Esophagus squamous epithelium (tissue), 5 donors: ENCODE results near the gene PLEKHG4. TPM values are rescaled to one million over a fixed set of nuclear protein-coding genes. Genes with fewer than 3 reads are reported as not detected.

Experiments used
- DNase-seq: peaks from one replicate; lab custom pipeline; 2025; lab: John Stamatoyannopoulos, UW
- H3K27ac ChIP-seq, 4 donors: fragments of 200-600 bp; sonication (generic); one replicate each; pipeline ENCODE4 v1.5.1; 2016 to 2019; ENCODE audit warnings: mild to moderate bottlenecking in 1 of 4
- H3K27me3 ChIP-seq, 4 donors: fragments of 200-600 bp; sonication (generic); 1 replicate in 3 of 4; 2 replicates in 1 of 4; pipeline versions ENCODE4 v1.5.1 to v1.6.0; 2017 to 2021; ENCODE audit warnings: antibody characterized with exemption in 1 of 4
- H3K36me3 ChIP-seq, 3 donors: fragments of 200-600 bp; sonication (generic); one replicate each; pipeline ENCODE4 v1.5.1; 2016 to 2019
- H3K4me1 ChIP-seq, 3 donors: fragments of 200-600 bp; sonication (generic); one replicate each; pipeline ENCODE4 v1.5.1; 2017 to 2019
- H3K4me3 ChIP-seq, 4 donors: fragments of 200-600 bp; sonication (generic); 1 replicate in 3 of 4; 2 replicates in 1 of 4; pipeline ENCODE4 v1.5.1; 2016 to 2019; ENCODE audit warnings: mild to moderate bottlenecking in 2 of 4, moderate library complexity in 1 of 4
- H3K9me3 ChIP-seq, 3 donors: fragments of 200-600 bp; sonication (generic); one replicate each; pipeline ENCODE4 v1.5.1; 2016 to 2019
- CTCF ChIP-seq, 6 experiments: fragments of 450-650 bp in 4 of 6; fragments of 200-600 bp in 2 of 6; sonication (generic) in 2 of 6; IDR thresholded peaks; one replicate each; pipeline ENCODE4 v1.5.1; 2016 to 2019; ENCODE audit warnings: antibody characterized with exemption in 6 of 6, mild to moderate bottlenecking in 4 of 6, moderate library complexity in 4 of 6
- POLR2A ChIP-seq, 4 donors: fragments of 450-650 bp; IDR thresholded peaks; one replicate each; pipeline ENCODE4 v1.6.1; 2017; ENCODE audit warnings: antibody characterized with exemption in 4 of 4, mild to moderate bottlenecking in 4 of 4, moderate library complexity in 3 of 4
- WGBS, 2 donors: methylation state at CpG; one replicate each; pipeline ENCODE4 v1.1.5; 2018; 5-methylcytosine and 5-hydroxymethylcytosine counted together
- intact Hi-C: fragments of 100-400 bp; cut with DNase I; formaldehyde crosslinking; loops from one replicate; pipeline ENCODE4 v1.15.0; 2022
- total RNA-seq, 4 donors: library from RNA; depleted of rRNA; stranded (reverse); fragments of >200 nt; gene quantifications; one replicate each; pipeline ENCODE4 v1.1.0, GENCODE V29; 2016
- donor health status: DM: yes; HTN: yes; CAD: no.

The PLEKHG4 gene
- total RNA-seq, 4 donors from 2014 or later, result 5.0 to 11.4 (median 7.5) TPM

GRCh38 chr16:67268136-67268579, 11.2 kb upstream of the PLEKHG4 start:
- peaks cover 0 to 7% (median 0%) of the 10 kb centered on the region in 3 donors for H3K36me3 ChIP-seq
- no peaks in the 10 kb centered on the region for H3K4me1 ChIP-seq
- TF ChIP-seq POLR2A (IDR thresholded peaks at IDR 0.05) (no peak), CTCF (IDR thresholded peaks at IDR 0.05) (no peak)
- peaks cover 0 to 14% (median 0%) of the 10 kb centered on the region in 4 donors for H3K27me3 ChIP-seq
- WGBS, 2 donors, result 50 to 51% methylated on average over 4 to 5 of the region's 5 CpGs
- DNase-seq, result no peak
- no peaks in the 10 kb centered on the region for H3K9me3 ChIP-seq
- no peak overlapping the region for H3K4me3 ChIP-seq
- H3K27ac ChIP-seq, result no peak overlapping the region
- intact Hi-C loops, result no loop called here

GRCh38 chr16:67269766-67270165, 9.6 kb upstream of the PLEKHG4 start:
- no peak for TF ChIP-seq CTCF (IDR thresholded peaks at IDR 0.05)
- no peak for TF ChIP-seq POLR2A (IDR thresholded peaks at IDR 0.05)
- no peak for DNase-seq
- no peaks in the 10 kb centered on the region for H3K4me1 ChIP-seq
- no peaks in the 10 kb centered on the region for H3K27me3 ChIP-seq
- H3K27ac ChIP-seq, result no peak overlapping the region
- H3K36me3 ChIP-seq, result peaks cover 0 to 7% (median 0%) of the 10 kb centered on the region in 3 donors
- intact Hi-C loops, result no loop called here
- no peak overlapping the region for H3K4me3 ChIP-seq
- WGBS, 2 donors, result 36 to 48% methylated on average over 4 to 5 of the region's 5 CpGs
- H3K9me3 ChIP-seq, result no peaks in the 10 kb centered on the region

GRCh38 chr16:67270931-67271338, 8.4 kb upstream of the PLEKHG4 start:
- Histone ChIP-seq H3K4me3 (no peak overlapping the region), H3K36me3 (peaks cover 0 to 15% (median 0%) of the 10 kb centered on the region in 3 donors), H3K27me3 (no peaks in the 10 kb centered on the region), H3K9me3 (no peaks in the 10 kb centered on the region), H3K4me1 (no peaks in the 10 kb centered on the region), H3K27ac (no peak overlapping the region)
- TF ChIP-seq CTCF (IDR thresholded peaks at IDR 0.05) (no peak), POLR2A (IDR thresholded peaks at IDR 0.05) (no peak)
- WGBS, 2 donors, result 67 to 86% methylated on average over 1 to 8 of the region's 11 CpGs
- intact Hi-C loops, result no loop called here
- DNase-seq, result no peak

GRCh38 chr16:67271446-67271845, 7.9 kb upstream of the PLEKHG4 start:
- no peaks in the 10 kb centered on the region for H3K27me3 ChIP-seq
- DNase-seq, result no peak
- no peak overlapping the region for H3K4me3 ChIP-seq
- peaks cover 0 to 19% (median 3%) of the 10 kb centered on the region in 3 donors for H3K36me3 ChIP-seq
- WGBS, 2 donors, result 96 to 97% methylated on average over 3 to 4 of the region's 4 CpGs
- no peaks in the 10 kb centered on the region for H3K4me1 ChIP-seq
- no peak overlapping the region for H3K27ac ChIP-seq
- intact Hi-C loops, result no loop called here
- H3K9me3 ChIP-seq, result no peaks in the 10 kb centered on the region
- TF ChIP-seq CTCF (IDR thresholded peaks at IDR 0.05) (no peak), POLR2A (IDR thresholded peaks at IDR 0.05) (no peak)

GRCh38 chr16:67275321-67275720, 4.0 kb upstream of the PLEKHG4 start:
- H3K27ac ChIP-seq, result no peak overlapping the region
- 87 to 88% methylated on average over 2 of the region's 2 CpGs for WGBS, 2 donors
- H3K36me3 ChIP-seq, result peaks cover 0 to 30% (median 6%) of the 10 kb centered on the region in 3 donors
- no peaks in the 10 kb centered on the region for H3K9me3 ChIP-seq
- DNase-seq, result no peak
- H3K4me1 ChIP-seq, result peaks cover 20 to 37% (median 23%) of the 10 kb centered on the region in 3 donors
- H3K27me3 ChIP-seq, result no peaks in the 10 kb centered on the region
- intact Hi-C loops, result no loop called here
- TF ChIP-seq POLR2A (IDR thresholded peaks at IDR 0.05) (no peak), CTCF (IDR thresholded peaks at IDR 0.05) (no peak)
- H3K4me3 ChIP-seq, result no peak overlapping the region
